Measurements from ENCODE around the gene ATP8A2. TPM values are rescaled to one million over a fixed set of nuclear protein-coding genes. Genes with fewer than 3 reads are reported as not detected.

ATP8A2 gene
- polyA plus RNA-seq, 1 donor from 2014 or later: 11.9 TPM

DNA sequence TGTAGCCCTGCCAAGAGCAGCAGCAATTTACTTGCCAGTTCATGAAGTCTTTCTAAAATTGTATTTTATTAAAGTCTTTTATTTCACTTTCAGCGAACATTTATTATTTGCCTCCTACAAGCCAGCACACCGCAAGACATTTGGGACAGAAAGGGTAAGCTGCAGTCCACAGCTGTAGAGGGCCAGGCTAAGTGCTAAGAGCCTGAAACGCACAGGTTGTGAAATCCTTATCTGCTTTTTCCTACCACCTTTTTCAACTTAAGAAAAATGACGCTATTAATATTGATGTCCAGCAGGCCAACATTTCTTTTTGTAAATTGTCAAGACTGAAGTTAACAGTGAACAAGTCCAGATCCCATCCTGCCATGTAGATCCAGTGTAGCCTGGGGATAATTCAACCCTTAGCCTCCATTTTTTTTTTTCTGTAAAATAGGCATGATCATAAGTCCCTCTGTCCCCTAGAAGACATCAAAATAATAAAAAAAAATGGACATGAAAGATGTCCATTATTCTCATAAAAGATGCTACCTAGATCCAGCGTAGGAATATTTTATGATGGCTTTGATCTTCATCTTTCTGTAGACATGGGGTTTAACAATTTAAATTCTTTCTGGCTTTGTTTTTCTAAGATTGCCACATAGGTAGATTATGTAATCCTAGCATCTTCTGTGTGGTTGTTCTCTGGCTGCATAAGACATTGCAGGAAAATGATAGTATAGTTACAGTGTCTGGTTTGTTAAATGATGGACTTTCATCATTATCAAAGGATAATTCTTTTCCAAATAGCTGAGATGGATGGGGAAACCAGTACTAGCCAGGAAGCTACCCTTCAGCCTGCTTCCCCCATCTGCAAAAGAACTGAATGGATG is 551.7 kb downstream of the ATP8A2 start:
- Histone ChIP-seq H3K27me3 (ENCODE audit: insufficient read depth, low read depth, low read length) (no peaks in the 10 kb centered on the region), H3K36me3 (ENCODE audit: insufficient read depth, low read length) (no peaks in the 10 kb centered on the region), H4K20me1 (ENCODE audit: insufficient read depth) (no peaks in the 10 kb centered on the region), H3K4me2 (ENCODE audit: low read length) (no peak overlapping the region), H3K27ac (ENCODE audit: low read length) (no peak overlapping the region), H3K9me3 (ENCODE audit: low read length) (no peaks in the 10 kb centered on the region), H3K4me3 (ENCODE audit: low read length) (no peak overlapping the region), H3K79me2 (replicated peaks; ENCODE audit: insufficient read depth, low read length) (no peaks in the 10 kb centered on the region), H3F3A (ENCODE audit: insufficient read depth, low read length, poor library complexity, severe bottlenecking) (no peaks in the 10 kb centered on the region), H2AFZ (ENCODE audit: low read depth, low read length) (no peak overlapping the region), H3K9ac (ENCODE audit: low read length) (no peak overlapping the region), H3K9me2 (ENCODE audit: insufficient read depth, low read length) (no peaks in the 10 kb centered on the region)
- TF ChIP-seq, protein P1, sequence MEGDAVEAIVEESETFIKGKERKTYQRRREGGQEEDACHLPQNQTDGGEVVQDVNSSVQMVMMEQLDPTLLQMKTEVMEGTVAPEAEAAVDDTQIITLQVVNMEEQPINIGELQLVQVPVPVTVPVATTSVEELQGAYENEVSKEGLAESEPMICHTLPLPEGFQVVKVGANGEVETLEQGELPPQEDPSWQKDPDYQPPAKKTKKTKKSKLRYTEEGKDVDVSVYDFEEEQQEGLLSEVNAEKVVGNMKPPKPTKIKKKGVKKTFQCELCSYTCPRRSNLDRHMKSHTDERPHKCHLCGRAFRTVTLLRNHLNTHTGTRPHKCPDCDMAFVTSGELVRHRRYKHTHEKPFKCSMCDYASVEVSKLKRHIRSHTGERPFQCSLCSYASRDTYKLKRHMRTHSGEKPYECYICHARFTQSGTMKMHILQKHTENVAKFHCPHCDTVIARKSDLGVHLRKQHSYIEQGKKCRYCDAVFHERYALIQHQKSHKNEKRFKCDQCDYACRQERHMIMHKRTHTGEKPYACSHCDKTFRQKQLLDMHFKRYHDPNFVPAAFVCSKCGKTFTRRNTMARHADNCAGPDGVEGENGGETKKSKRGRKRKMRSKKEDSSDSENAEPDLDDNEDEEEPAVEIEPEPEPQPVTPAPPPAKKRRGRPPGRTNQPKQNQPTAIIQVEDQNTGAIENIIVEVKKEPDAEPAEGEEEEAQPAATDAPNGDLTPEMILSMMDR (IDR thresholded peaks at IDR 0.05; ENCODE audit: poor library complexity, severe bottlenecking): no peak
- TF ChIP-seq TAF1 (IDR thresholded peaks at IDR 0.05; ENCODE audit: low read depth): no peak
- no peak for TF ChIP-seq EP300 (conservative IDR thresholded peaks at IDR 0.05; ENCODE audit: poor library complexity, severe bottlenecking)
- TF ChIP-seq SMC3 (conservative IDR thresholded peaks at IDR 0.05; ENCODE audit: poor library complexity): no peak
- TF ChIP-seq EZH2 (IDR thresholded peaks at IDR 0.05; ENCODE audit: borderline replicate concordance, insufficient read depth, low read length, poor library complexity, severe bottlenecking): no peak
- TF ChIP-seq, protein P2, sequence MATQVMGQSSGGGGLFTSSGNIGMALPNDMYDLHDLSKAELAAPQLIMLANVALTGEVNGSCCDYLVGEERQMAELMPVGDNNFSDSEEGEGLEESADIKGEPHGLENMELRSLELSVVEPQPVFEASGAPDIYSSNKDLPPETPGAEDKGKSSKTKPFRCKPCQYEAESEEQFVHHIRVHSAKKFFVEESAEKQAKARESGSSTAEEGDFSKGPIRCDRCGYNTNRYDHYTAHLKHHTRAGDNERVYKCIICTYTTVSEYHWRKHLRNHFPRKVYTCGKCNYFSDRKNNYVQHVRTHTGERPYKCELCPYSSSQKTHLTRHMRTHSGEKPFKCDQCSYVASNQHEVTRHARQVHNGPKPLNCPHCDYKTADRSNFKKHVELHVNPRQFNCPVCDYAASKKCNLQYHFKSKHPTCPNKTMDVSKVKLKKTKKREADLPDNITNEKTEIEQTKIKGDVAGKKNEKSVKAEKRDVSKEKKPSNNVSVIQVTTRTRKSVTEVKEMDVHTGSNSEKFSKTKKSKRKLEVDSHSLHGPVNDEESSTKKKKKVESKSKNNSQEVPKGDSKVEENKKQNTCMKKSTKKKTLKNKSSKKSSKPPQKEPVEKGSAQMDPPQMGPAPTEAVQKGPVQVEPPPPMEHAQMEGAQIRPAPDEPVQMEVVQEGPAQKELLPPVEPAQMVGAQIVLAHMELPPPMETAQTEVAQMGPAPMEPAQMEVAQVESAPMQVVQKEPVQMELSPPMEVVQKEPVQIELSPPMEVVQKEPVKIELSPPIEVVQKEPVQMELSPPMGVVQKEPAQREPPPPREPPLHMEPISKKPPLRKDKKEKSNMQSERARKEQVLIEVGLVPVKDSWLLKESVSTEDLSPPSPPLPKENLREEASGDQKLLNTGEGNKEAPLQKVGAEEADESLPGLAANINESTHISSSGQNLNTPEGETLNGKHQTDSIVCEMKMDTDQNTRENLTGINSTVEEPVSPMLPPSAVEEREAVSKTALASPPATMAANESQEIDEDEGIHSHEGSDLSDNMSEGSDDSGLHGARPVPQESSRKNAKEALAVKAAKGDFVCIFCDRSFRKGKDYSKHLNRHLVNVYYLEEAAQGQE (IDR thresholded peaks at IDR 0.05; ENCODE audit: borderline replicate concordance): no peak
- no peak for TF ChIP-seq RAD21 (conservative IDR thresholded peaks at IDR 0.05)
- no peak for TF ChIP-seq POLR2AphosphoS5 (IDR thresholded peaks at IDR 0.05)
- TF ChIP-seq MXI1 (conservative IDR thresholded peaks at IDR 0.05; ENCODE audit: poor library complexity, severe bottlenecking): no peak

DNA sequence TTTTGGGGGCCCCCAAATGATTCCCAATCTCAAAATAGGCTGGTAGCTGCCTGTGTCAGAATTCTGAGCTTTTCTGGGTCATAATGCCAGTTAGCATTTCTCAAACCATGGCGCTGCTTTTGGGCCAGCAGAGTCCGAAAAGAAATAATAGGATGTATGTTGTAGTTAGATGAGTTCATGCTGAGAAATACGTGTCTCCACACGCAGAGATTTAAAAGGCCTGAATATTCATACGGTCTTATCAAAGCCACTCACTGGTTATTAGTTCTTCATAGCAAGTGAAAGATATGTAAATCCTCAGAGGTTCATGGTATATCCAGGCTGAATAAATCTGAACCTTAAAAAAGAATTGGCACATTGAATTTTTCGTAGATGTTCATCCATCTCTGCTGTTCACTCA is 555.6 kb downstream of the ATP8A2 start:
- Histone ChIP-seq H3K4me2 (ENCODE audit: low read length) (no peak overlapping the region), H4K20me1 (ENCODE audit: insufficient read depth) (no peaks in the 10 kb centered on the region), H3K36me3 (ENCODE audit: insufficient read depth, low read length) (no peaks in the 10 kb centered on the region), H3K9ac (ENCODE audit: low read length) (no peak overlapping the region), H3K27me3 (ENCODE audit: insufficient read depth, low read depth, low read length) (no peaks in the 10 kb centered on the region), H3F3A (ENCODE audit: insufficient read depth, low read length, poor library complexity, severe bottlenecking) (no peaks in the 10 kb centered on the region), H2AFZ (ENCODE audit: low read depth, low read length) (no peak overlapping the region), H3K9me2 (ENCODE audit: insufficient read depth, low read length) (no peaks in the 10 kb centered on the region), H3K27ac (ENCODE audit: low read length) (no peak overlapping the region), H3K9me3 (ENCODE audit: low read length) (no peaks in the 10 kb centered on the region), H3K79me2 (replicated peaks; ENCODE audit: insufficient read depth, low read length) (no peaks in the 10 kb centered on the region), H3K4me3 (ENCODE audit: low read length) (no peak overlapping the region)
- TF ChIP-seq TAF1 (IDR thresholded peaks at IDR 0.05; ENCODE audit: low read depth) (no peak), POLR2AphosphoS5 (IDR thresholded peaks at IDR 0.05) (no peak), RAD21 (conservative IDR thresholded peaks at IDR 0.05) (no peak), EP300 (conservative IDR thresholded peaks at IDR 0.05; ENCODE audit: poor library complexity, severe bottlenecking) (no peak), MXI1 (conservative IDR thresholded peaks at IDR 0.05; ENCODE audit: poor library complexity, severe bottlenecking) (no peak), EZH2 (IDR thresholded peaks at IDR 0.05; ENCODE audit: borderline replicate concordance, insufficient read depth, low read length, poor library complexity, severe bottlenecking) (no peak), SMC3 (conservative IDR thresholded peaks at IDR 0.05; ENCODE audit: poor library complexity) (no peak)
